HG03558 (cell line): ENCODE data around the gene DDAH1.
"Not testable (repeated sequence)": the region's sequence is repeated elsewhere in the genome, so short reads cannot be mapped to it uniquely, and the experiment has no call there.

Experiments used
- ATAC-seq: cut with Tn5 transposase; IDR thresholded peaks from one replicate; pipeline ENCODE4 v1.9.1; 2021; ENCODE audit warnings: moderate number of reproducible peaks; ENCODE audit not compliant: unreplicated experiment; ENCODE audit errors: extremely low read depth

Gene DDAH1

GRCh38 chr1:85465099-85465785 lies at the start of gene DDAH1:
Gene DDAH1 (minus strand): TSS chr1:85465159. CDS start chr1:85465045, 114 bp downstream.
- no peak for ATAC-seq

- not testable (repeated sequence) for ATAC-seq
Measured at GRCh38 chr1:85513998-85514397, 49.0 kb upstream of the DDAH1 start.

GRCh38 chr1:85504417-85504816 lies 39.5 kb upstream of the DDAH1 start:
- ATAC-seq: no peak

DNA sequence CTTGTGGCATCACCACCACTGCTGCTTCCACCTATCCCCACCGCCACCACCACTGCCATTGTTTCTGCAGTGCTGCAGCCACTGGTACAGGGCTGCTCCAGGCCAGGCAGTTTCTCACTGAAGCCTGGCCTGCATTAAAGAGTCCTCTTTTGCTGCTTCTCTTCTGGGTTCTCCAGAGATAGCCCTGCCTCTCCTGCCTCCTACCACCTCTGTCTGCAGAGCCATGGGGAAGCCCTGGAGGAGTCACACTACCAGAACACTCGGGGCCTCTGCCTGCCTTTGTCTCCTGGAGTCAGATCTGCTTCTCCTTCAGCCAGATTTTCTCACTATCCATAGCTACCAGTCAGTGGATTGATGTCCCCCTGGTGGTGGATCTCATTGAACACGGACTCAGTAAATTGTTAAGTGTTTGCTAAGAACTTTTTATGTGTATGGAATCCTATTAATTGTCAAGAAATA lies 37.7 kb upstream of the DDAH1 start:
- no peak for ATAC-seq

- ATAC-seq: no peak
Measured at GRCh38 chr1:85502171-85502570, 37.2 kb upstream of the DDAH1 start.

DNA sequence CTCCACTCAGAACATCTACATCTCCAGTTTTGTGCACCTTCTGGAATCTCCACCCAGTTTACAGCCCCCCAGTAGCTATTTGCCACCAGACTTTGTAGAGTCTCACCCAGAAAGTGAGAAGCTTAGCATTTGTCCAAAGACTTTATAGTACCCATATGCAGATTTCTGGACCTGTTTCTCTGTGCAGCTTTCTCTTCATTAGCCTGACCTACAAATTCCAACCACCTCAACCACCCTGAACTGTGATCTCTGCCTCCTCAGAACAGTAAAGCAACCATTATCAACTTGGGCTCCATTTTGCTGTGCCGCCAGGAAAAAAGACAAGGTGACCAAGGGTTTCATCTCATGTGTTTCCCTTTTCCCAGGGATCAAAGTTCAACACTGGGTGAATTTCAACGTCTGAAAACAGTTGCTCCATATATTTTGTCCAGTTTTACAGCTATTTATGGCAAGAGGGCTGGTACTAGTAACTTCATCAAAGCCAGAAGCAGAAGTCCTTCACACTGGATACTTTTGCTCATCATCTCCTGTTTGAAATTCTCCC lies 36.5 kb upstream of the DDAH1 start:
- ATAC-seq: no peak

DNA sequence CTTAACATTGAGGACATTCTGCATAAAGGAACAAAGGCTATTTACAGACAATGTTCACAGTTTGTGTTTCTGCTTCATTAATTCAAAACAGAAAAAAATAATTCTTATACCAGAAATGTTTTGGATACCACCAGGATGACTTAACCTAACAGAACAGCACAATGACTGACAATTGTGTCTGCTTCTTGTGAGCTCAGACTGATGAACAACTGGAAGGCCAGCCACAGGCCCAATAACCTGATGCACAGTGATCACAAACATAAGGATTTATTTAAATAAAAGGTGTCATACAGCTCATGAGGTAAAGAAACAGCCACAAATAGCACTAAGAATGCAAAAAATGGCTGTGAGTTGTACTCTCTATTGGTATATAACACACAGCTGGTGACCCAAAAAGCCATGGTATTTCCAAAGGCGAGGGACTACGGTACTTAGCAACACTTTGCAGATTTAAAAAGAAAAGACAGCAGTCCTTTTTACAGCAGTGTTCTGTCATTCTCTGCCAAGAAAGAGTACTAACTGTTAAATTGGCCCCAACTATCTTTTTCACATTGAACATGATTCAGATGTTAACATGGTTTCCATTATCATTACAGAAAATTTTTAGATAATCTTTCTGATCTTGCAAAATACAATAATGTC lies 32.1 kb upstream of the DDAH1 start:
- ATAC-seq: no peak

DNA sequence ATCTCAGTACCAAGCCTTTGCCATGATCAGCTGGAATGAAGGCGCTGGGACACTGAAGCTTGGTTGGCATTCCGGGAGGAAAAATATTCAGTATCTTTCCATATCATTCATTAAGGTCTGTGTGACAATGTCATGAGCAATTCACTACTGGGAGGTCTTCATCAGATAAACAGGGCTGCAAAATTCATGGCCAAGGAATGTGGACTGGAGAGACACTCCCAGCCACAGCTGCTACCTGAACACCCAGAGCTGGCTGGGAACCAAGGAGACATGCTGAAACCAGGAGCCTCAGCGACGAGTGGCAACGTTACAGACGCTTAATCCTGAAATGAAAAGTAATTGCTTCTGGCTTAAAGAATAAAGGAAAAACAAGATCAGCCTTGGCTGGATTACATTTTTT lies 30.6 kb upstream of the DDAH1 start:
- ATAC-seq: no peak

DNA sequence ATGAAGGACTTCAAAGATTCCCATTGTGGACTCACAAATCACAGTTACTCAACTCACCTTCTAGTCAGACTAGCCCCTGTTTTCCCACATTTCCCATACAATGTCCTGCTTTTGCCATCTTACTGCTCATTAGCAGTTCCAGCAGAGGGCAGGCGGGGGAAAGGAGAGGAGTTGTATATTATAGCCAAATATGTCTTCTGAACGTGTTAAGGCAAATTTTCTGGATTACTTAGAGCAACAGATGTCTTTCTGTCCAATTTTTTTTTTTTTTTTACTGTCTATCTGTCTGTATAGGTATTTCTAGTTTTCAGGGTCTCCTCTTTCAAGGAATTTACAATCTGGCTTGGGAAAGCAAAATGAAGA lies 29.9 kb upstream of the DDAH1 start:
- no peak for ATAC-seq

DNA sequence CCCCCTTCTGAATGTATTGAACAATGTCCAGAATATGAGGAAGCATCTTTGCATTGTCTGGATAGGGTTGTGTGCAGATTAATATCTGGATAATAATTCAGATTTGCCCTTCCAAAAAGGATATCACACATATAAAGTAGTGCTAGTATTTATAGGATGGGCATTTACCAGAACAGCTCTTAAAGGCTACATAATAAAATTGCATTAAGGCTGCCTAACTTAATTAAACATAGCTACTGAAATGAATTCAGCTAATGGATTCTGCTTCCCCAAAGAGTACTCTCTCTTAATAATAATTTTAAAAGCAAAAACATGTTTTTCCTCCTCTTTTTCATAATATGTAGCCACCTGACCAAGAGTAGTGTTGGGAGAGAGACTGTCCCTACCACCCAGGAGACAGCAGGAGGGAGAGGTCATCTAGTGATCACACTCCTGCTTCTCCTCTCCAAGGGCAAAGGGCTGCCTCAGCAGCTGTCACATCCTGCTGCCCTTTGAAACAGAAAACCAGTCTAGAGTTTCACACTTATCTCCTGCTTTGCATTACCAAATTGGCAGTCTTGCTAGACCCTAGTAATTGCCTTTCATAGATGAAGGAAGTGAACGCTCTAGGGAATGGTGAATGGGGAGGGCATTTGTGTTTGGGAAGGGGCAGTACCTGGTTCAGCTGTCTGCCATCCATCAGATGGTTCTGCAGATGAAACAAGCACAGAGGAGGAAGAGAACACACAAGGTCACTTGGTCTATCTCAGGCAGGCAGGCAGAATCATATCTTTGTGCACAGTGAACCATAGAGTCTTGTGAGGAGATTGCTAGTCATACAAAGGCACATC lies 29.3 kb upstream of the DDAH1 start:
- ATAC-seq: no peak

DNA sequence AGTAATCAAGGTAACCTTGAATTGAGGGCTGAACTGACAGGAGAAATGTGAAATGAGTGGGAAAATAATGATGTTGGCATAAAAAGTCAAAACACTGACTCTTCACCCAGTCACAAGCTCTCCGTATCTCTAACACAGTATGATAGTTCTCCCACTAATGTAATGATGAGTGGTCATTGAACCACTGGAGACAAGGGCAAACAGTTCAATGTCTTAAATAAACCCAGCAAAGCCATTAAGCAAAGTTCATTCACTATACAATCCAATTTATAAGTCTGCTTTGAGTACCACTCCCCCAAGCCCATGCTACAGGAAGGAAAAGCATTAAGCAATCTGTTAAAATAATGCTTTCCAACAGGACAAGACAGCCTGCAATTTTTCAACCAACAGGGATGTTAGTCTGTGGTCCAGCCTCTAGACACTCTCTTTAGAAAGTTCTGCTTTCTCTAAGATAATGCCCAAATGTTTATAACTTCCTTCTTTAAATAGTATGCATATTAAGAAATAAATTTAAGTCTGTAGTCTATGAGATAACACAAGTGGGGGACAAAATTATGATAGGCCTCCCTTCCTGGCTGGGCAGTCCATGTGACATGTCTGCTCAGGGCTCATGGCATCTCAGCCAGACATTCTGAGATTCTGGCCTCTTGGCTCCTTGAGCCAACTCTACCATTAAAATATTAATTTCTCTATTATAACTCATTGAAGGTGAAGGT lies 25.5 kb upstream of the DDAH1 start:
- no peak for ATAC-seq

GRCh38 chr1:85488126-85488525 lies 23.2 kb upstream of the DDAH1 start:
- ATAC-seq: no peak

DNA sequence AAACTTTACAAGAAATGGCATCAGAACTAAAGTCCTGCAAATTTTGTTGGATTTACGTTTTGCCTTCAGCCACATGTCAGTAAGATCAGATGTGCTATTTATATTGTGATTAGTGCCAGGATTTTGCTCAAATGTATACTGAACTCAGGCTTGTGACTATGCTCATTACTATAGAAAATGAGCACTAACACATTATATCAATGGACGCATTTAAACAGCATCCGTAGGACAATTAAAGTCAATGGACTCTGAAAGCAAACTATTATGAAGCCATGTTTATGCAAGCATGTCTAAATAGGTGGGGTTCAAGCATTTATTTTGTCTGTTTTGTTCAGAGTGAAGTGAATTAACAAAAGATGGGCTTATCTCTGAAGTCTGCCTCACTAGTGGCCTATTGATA lies 20.6 kb upstream of the DDAH1 start:
- no peak for ATAC-seq

DNA sequence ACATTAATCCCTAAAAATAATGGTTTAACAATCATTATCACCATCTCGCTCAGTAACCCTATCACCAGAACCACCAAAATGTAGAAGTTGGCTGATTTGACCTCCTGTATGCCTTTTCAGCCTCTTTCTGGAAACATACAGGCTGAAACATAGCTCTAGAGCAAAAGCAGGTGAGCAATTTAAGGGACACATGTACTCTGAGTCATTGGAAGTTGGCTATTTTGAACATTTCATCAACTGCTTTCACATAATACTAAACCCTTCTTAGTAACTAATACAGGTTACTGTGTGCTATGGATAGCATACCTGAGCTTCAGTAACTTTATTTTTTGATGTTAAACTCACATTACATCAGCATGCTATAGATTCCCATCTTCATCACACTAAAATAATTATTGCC lies 19.8 kb upstream of the DDAH1 start:
- ATAC-seq: no peak

GRCh38 chr1:85484264-85484663 lies 19.3 kb upstream of the DDAH1 start:
- ATAC-seq: no peak

DNA sequence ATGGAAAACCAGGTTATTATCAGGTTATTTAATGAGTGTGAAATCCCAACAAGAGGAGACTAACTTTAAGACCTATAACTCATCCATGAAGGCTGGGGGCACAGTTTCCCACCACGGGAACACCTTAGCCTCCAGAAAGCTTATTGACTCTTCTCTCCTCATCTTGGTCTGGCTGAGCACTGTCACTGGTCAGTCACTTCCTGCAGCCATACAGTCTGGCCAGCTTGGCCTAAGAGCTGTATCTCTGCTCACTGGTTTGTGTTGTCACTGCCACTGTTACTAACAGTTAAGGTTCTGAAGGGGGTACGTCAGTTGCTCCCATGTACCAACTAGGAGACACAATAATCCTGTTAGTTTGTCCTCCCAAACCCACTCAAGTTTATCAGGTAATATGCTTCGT lies 16.7 kb upstream of the DDAH1 start:
- no peak for ATAC-seq

- ATAC-seq: no peak
Measured at GRCh38 chr1:85480566-85480965, 15.6 kb upstream of the DDAH1 start.

DNA sequence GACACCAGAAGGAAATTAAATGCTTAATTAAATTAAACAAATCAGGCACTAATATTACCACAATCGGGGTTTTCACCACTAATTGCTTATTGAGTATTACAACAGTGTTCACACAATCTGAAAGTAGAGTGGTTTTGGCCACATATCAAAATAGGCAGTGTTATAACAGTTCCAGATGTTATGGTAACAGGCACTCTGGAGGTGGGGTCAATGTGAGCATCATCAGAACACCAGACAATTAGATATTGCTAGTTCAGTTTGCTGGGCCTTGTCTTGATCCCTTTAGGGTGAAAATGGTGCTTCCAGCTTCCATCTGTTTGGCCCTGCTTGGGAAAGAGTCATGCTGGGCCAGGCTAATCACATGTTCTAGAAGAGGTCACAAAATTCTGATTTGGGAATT lies 14.5 kb upstream of the DDAH1 start:
- no peak for ATAC-seq

DNA sequence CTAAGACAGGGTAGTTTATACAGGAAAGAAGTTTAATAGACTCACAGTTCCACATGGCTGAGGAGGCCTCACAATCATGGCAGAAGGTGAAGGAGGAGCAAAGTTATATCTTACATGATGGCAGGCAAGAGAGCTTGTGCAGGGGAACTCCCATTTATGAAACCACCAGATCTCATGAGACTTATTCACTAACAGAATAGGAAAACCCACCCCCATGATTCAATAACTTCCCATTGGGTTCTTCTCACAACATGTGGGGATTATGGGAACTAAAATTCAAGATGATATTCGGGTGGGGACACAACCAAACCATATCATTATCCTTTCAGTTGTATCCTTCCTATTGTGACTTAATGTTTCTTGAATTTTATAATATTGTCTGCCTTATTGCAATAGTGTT lies 13.4 kb upstream of the DDAH1 start:
- ATAC-seq: no peak

DNA sequence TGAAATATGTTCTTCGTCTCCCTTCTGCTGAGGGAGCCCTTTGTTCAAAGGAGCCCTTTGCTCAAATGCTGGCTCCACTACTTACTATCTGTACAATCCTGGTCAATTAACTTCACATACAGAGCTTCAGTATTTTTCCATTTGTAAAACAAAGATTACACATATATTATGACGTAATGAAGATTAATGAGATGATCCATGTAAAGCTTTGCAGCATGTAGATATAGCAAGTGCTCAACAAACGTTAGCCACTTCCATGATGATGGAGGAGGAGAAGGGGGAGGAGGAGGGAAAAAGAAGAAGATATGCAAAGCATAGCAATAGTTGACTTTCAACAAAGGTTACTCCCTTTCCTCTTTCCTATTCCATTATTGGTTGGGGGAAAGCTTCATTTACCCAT lies 10.1 kb upstream of the DDAH1 start:
- no peak for ATAC-seq
